Stimulated activated naive CD4-positive, alpha-beta T cell (primary cell): ENCODE results near the gene CABP4.

Experiments used
- DNase-seq, 6 experiments: peaks; one replicate each; lab custom pipeline; 2025; lab: John Stamatoyannopoulos, UW

CABP4 gene

DNA sequence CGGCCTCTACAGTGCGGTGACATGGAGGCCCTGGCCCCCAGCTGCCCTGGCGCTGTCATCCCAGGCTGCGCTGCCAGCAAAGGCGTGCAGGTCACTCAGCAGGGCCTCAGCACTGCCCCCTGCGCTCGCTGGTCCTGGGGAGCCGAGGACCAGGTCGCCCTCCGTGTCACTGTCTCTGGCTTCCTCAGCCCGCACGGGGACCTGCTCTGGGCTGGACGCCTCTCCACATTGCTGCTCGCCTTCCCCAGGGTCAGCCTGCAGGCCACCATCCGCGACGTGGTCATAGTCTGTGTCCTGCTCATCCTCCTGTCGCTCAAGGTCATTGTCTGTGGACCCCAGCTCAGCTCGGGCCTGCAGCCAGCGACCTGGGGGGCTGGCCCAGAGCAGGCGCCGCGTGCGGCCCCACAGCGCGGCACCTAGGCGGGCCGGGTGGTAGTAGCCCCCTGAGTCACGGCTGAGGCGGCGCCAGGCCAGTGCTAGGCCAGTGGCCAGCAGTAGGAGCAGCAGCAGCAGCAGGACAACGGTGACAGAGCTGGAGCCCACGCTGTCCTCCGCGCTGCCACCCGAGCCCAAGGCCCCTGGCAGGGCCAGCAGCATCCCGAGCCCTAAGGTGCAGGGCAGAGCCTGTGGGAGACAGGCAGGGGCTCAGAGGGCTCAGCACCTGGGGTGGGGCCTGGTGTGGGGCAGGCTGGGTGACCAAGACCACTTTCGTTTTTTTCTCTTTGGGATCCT lies 19.3 kb upstream of the CABP4 start:
- peak in 1 of 6 experiments; percentile 28 for DNase-seq

DNA sequence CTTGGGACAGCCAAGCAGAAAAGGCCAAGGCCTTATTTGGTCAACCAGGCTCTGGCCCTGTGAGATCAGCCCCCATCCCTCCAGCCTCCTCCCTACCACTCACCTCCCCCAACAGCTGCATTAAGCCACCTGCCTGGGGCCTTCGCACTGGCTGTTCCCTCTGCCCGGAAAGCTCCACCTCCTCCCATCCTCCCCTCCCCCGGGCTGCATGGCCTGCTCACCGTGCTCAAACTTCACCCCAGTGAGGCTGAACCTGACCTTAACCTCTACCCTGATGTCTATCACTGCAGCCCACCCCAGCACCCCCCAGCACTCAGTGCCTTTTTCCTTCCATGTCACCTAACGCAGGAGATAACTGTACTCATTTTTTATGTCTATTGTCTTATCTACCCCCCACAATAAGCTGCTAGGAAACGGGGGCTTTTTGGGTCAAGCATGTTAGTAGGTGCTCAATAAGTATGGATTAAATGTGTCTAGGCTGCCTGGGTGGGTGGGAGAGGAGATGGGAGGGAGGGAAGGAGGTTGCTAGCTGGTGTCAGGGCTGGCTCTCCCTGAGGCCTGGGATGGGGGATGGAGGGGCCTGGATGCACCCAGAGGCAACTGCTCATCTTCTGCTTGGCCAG lies 18.6 kb upstream of the CABP4 start:
- peak in 5 of 6 experiments; percentile 25 to 62 (median 44) for DNase-seq

DNA sequence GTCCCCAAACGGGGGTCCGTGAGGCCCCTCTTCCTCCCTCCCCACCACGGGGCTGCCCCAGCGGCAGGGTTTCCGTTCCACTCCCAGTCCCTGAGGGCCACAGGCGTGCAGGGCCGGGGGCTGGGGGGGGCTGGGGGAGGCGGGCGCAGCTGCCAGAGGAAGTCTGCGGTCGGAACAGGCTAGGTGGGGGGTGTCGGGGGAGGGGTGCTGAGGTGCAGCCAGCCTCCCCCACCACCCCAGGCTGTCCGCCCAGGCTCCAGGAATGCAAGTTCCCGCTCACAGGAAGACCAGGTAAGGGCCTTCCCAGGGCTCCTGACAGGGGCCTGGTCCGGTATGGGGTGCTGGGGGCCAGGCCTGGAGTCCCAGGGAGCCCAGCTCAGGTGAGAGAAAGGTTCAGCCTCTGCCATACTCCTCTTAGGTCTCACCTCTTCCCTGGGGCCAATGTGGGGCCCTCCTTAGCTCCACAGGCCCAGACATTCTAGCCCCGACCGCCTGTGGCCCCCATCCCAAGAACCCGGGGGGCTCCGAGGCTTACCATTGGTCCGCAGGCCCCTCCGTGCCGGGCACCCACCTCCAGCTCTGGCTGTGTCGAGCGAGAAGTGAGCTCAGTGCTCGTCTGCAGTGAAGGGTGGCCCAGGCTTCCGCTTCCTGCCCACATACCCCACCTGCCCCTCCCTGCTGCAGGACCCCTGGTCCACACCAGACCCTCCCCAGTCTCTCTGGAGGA lies 17.9 kb upstream of the CABP4 start, which contains the start of gene PTPRCAP:
Gene PTPRCAP (minus strand): TSS at position 601 of the 727 bp plus-strand sequence. CDS start 63 bp downstream, at position 538.
- DNase-seq: peak; percentile 70 to 88 (median 78)

DNA sequence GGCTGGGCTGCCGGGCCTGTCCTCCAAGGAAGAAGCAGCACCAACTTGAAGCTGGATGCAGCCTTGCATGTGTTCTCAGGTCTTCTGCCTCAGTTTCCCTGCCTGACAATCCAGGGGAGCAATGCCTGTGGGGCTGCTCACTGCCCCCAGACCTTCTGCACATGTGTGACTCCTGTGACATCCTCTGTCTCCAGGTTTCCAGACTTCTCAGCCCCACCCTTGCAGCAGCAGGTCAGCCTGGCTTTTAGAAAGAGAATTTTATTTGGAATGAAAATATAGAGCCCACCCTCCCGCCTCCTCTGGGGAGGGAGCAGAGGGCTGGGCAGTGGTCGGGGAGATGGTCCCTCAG lies 17.4 kb upstream of the CABP4 start:
- no peak for DNase-seq

DNA sequence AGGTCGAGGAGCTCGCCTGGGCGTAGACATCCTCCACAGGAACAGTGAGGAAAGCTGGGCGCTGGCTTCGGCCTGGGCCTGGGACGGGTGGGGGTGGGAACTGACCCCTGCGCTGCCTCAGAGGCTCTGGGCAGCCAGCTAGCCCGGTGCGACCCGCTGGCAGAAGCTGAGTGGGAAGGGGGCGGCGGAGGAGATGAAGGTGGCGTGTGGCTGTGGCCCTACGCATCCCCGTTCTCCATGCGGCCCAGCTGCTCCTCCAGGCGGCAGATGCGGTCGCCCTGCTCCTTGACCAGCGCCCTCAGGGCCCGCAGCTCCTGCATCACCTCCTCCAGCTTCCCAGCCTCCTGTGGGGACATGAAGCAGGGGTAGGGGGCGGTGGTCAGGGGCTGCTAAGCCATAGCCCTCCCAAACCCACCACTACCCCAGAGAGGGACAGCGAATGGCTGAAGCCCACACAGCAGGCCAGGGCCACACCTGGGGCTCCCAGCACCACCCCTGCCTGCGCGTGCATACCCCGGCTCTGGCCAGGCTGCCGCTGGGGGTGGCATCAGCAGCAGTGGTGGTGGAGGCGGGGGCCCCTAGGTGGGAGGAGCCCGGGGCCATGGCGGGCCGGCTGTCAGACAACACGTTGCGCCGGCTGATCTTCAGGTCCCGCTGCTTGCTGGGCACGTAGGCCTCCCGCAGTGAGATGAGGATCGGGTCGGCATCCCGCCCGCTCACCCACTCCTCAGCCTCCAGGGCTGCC lies 16.8 kb upstream of the CABP4 start:
- peak; percentile 45 to 72 (median 64) for DNase-seq

DNA sequence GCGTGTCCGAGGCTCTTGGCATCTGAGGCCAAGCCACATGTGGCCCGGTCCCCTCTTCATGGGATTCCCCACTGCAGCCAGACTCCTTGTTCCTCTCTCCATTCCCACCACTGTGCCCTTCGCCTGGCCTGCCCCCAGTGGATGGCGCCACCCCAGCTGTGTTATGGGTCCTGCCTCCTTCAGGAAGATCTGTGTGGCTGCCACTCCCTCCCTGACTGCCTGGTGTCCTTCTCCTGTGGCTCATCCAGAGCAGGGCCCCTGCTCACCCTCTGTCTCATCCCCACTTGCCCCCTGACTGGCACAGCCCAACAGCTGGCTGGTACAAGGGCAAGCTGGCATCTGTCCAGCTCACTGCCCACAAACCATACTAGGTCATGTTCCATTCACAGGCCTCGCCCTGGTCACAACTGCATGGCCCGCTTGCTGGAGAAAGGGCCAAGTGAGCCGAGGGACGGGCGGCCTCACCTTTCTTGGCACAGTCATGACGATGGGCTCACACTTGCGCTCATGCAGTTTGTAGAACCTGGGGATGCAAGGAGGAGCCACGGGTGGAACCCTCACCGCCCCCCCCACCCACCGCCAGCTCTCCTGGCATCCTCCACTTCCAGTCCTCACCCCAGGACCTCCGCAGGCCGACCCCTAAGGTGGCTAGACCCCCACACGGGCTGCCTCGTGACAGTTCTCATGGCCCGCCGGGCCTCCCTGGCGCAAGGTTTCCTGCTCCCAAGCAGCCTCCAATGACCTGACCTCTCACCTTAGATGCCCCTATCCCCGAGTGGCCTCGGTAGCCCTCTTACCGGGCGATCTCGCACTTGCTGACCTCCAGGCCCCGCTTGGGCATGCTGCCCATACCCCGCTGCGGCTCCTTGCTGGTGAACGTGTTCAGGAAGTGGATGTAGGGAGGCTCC lies 15.6 kb upstream of the CABP4 start:
- DNase-seq: peak in 5 of 6 experiments; percentile 20 to 53 (median 31)

DNA sequence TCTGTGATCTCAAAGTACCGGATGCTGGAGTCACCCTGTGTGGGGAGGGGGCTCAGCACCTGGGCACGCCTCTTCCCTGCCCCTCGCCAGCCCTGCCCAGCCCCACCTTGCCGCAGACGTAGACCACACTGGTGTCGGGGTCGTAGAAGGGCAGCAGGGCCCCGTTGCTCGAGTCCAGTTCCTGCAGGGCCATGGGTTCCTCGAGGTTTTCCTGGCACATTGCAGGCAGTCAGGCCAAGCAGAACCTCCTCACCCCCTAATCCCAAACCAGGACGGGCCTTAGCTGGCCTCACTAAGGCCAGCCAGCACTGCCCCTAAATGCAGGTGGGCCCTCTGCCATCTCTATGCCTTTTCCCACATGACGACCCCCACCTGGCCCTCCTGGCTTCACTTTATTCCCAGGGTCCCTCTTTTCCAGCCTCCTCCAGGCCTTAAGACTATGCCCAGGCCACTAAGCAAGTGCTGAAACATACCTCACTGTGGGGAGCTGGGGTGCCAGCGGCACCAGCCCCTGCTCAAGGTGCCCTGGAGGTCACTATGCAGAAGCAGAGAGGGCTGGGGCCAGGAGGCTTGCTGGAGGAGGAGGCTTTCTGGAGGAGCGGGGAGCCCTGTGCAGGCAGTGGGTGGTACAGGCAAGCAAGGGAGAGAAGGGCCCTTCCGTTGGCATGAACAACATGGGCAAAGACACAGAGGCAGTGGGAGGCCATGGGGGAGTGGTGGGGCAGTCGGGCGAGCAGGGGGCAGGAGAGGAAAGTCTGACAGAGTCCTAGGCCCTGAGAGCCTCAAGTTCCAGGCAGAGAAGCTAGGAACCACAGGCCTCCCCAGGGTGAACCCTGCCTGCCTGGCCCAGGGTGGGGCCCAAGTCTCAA lies 14.7 kb upstream of the CABP4 start:
- DNase-seq: peak in 3 of 6 experiments; percentile 18 to 27 (median 24)

DNA sequence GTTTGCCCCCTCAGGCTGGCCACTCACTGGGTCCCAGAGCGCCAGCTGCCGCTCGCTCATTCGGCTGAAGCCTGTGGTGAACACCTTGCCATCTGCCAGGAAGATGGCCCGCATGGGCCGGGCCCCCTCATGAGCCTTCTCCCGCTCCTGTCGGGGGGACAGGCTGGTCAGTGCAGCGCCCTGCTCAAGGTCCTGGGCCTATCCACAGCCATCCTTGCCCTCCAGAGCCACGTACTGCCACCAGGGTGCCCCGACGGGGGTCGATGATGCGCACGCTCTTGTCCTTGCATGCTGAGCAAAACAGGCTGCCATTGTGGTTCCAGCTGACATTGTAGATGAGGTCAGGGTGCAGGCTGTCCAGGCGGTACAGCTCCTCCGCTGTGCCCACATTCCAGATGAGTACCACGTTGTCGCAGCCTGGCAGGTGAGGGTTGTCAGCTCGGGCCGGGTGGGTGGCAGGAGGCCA lies 14.0 kb upstream of the CABP4 start:
- DNase-seq: peak in 2 of 6 experiments; percentile 16 to 19

DNA sequence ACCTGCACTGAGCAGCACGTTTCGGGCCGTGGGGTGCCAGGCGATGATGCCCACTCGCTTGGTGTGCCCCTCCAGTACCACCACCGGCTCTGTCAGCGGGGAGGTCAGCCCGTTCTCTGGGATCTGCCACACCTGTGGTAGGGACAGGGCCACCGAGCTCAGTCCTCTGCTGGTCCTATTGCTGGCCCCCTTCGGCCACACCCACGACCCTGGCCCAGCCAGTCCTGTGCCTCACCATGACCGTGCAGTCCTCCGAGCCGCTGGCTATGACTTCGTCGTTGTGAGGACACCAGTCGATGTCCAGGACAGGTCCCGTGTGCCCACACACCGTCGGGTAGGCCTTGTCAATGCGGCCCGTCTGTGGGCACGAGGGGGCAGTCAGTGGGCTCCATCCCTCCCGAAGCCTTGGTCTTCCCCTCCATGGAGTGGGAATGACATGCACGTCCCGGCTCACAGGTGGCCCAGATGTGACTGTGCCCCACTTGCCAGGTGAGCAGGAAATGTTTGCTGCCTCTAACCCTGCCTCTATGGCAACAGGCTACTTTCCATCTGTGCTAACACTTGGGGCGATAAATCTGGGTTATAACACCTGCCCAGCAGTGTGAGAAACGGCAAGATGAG lies 13.3 kb upstream of the CABP4 start:
- peak in 5 of 6 experiments; percentile 8 to 52 (median 24) for DNase-seq

DNA sequence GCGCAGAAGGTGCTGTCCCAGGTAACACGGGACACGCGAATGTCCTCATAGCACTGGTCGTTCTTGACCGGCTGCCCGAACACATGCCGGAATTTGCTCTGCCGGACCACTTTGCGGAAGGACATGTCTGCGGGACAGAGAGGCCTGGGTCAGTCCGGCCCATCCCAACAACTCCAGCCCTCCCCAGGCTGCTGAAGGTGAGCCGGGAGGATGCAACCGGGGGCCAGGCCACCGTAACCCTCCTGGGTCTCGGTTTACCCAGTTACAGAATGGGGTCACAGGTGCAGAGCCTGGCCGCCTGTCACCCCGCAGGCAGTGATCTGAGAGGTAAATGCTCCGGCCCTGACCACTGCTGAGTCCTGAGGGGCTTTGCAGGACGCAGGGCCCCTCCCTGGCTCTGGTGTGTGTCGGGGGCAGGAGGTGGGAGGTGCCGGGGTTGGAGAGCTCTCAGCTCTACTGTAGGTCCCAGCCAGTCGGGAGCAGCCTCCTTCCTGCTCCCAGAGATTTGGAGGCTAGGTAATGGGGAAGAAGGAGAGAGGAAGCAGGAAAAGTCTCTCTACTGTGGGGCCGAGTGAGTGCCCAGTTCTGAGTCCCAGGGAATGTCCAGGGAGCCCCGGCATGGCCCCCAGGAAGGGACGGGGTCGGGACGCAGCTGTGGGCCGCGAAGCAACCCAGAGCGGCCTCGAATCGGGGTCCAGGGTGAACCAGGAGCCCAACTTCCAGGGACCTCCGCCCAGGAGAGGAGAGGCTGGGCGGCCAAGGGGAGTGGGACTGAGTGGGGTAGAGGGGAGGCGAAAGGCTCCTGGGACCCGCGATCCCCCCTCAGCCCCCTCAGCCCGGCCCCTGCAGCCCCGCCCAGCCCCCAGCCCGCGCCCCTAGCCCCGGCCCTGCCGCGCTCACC lies 12.4 kb upstream of the CABP4 start:
- DNase-seq: peak in 1 of 6 experiments; percentile 26

DNA sequence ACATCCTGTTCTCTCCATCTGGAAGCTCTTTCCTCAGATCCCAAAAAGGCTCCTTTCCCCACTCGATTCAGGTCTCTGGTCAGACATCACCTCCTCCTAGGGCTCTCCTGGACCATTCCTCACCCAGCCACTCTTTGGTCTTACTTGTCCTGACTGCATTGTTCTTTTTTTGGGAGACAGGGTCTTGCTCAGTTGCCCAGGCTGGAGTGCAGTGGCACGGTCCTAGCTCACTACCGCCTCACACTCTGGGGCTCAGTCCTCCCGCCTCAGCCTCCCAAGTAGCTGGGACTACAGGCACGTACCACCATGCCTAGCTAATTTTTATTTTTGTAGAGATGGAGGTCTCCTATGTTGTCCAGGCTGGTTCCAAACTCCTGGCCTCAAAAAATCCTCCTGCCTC lies 9.6 kb upstream of the CABP4 start:
- no peak for DNase-seq

DNA sequence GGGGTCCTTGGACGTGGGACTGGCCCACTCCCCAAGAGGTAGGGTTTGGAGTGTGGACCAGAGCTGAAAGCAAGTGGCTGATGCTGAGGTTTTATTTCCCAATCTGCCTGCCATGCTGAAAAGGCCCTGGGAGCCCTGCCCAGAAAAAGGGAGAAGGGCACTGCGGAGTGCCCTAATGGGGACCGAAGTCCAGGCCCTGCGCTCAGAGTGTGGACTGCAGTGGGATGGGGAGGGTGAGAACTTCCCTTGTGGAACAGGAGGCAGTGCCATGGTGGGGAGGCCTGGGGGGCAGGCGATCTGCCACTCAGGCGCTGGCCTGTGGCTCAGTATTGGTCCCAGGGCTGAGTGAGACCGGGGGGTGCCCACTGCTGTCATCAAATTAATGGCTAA lies 6.9 kb upstream of the CABP4 start:
- no peak for DNase-seq

DNA sequence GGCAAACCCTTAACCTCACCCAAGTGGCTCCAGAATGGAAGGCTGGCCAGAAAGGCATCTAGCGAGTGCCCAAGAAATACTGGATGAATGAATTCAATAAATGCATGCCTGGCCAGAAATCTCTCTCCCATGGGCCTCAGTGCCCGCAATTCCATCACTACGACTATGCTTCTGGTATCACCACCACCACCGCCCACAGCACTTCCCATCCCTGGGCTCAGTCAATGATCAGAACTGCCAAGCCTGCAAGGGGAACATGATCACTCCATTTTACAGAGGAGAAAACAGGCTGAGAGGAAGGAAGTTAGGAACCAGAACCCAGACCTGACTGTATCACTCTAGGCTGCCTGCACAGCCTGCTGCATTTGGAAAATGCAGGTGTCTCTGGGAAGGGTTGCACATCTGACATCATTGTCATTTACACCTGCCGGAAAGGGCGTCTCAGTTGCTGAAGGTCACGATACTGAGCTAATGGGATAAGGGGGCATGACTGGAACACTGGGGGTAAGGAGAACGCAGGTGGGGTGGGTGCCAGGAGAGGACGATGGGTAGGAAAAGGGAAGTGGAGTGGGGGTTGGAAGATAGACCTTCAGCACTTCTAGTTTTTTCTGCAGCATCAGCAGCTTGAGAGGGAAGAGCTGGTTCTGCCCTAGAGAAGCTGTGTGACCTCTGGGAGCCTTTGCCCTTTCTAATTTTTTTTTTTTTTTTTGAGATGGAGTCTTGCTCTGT lies 5.9 kb upstream of the CABP4 start:
- DNase-seq: no peak

DNA sequence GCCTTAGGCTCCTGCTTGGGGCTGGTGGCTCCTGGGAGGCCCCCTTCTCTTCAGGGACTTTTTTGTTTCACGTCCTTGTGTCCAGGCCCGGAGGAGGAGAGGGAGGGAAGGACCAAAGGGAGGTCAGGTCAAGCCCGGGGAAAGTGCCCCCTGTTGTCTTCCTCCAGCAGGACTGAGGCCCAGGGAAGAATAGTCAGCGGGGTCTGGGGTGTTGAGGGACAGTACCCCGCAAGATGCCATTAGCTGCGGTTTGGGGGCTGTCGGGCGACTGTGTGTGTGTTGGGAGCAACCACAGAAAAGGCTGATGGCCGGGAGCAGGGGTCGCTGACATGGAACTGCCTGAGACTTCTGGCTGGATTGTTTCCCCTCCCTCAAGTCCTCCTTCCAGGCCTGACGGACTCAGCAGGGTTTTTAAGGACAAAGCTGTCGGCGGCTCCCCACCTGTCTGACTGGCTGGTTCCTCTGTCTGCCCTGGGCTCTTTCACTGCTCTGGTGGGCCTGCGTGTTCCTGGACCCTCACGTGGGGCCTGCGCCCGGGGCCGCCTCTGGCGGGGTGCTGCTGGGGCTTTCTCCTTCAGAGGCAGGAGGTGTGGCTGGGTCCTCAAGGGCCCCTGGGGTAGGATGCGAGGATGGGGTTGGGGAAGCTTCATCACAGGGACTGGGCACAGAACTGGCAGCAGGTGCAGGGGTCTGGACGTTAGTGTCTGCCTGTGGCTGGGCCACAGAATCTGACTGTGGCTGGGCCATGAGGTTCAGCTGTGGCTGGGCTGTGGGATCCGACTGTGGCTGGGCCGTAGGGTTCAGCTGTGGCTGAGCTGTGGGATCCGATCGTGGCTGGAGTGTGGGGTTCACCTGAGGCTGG lies 4.1 kb upstream of the CABP4 start:
- no peak for DNase-seq

DNA sequence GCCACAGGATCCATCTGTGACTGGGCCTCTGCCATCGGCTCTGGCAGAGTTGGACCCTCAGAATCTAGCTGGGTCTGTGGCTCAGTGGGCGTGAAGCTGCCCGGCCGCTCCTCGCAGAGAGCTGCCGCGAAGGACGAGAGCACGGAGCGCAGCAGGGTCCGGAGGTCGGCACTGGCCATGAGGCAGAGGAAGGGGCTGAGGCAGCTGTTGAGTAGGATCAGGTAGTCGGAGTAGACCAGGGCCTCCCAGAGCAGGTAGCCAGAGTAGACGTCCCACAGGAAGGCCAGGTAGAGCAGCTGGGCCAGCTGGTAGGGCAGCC lies 3.5 kb upstream of the CABP4 start:
- no peak for DNase-seq

DNA sequence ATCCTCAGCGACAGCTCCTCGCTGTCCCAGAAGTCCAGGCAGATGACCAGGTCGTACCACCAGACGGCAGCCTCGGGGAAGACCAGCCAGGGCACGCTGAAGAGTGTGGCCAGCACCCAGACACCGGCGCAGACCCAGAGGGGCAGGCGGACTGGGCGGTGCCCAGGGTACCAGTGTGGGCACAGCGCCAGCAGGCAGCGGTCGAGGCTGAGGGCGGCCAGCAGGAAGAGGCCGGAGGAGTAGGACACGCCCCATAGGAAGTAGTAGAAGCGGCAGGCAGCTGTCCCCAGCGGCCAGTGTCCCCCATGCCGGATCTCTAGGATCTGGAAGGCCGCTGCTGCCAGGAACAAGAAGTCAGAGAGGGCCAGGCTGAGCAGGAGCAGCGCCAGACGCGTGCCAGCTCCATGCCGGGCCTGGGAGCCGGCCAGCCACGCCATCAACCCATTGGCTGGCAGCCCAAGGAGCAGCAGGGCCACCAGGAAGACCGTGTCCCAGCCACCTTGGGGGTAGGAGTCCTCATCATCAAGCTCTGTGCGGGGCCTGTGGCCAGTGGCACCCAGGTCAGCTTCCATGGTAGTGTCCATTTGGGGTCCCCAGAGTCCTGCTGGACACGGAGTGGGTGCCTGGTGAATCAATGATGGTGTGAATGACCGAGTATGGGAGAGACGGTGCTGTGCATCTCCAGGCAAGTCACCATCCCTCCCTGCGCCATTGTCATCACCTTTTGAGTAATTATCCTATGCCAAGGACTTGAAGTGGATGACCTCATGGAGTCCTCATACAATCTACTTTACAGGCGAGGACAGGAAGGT lies 2.8 kb upstream of the CABP4 start, which contains the start of gene GPR152:
Gene GPR152 (minus strand): TSS at position 589 of the 812 bp plus-strand sequence. CDS start 5 bp downstream, at position 584.
- no peak for DNase-seq
